ENCODE measurements around the gene LSMEM2.

LSMEM2 gene

DNA sequence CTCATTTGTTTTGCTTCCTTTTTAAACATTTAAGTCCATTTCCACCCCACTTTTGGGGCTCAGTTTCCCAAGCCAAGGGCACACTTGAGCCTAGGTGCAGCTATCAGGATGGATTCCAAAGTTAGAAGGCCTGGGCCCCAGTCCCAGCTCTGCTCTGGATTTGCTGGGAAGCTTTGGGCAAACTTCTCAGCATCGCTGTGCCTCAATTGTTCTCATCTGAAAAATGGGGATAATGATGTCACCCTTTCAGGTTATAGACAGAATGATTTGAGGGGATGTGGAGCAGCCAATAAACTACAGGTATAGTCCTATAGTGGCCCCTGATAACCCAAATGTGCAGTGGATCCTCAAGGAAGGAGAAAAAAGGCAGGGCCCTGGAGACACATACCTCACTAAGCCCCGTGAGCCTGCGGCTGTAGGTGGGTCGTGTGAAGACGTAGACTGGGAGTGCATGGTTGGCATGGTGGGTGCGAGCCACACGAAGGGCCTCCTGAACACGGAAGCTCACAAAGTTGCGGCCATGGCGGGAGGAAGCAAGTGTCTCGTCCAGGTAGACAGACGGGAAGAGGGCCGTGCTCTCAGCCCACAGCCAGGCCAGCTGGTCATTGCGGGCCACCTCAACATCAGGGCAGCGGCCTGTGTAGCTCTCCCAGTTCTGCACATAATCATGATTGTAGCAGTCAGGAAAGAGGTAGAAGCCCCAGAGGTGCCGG, 40.5 kb downstream of the LSMEM2 start:
- TF ChIP-seq GATA1 (IDR thresholded peaks at IDR 0.05; ENCODE audit: low read depth, low read length) (no peak), POLR2A (IDR thresholded peaks at IDR 0.05; ENCODE audit: low read length) (no peak)

DNA sequence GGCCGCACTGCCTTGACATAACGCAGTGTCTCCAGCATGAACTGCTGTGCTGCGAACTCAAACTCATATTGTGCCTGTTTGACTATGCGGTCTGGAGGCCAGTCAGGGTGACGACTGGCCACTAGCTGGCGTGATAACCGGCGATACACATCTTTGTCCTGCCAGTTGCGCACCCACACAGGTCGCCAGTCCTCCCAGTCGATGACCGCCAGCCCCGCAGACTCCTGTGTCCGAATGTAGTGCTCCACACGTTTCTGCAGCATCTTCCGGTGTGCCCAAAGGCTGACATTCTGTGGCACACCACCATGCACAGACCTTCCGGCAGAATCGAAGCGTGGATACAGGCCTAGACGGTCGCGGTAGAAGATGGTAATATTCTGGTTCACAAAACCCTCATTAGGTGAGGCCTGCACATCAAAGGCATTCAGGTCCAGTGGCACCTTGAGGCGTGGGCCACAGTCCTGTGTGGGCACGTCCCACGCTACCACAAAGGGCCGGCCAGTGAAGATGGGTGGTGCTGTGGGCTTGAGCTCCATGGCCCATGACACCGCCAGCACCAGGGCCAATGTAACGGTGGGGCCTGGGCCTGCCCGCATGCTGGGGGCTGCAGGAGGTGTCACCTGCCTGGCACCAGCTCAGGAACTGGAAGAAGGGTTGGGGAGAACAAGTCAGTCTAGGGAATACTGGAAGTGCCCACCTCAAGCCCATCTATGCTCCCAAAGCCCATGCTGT, 41.2 kb downstream of the LSMEM2 start:
- no peak for DNase-seq
- TF ChIP-seq POLR2A (IDR thresholded peaks at IDR 0.05; ENCODE audit: low read length) (no peak), GATA1 (IDR thresholded peaks at IDR 0.05; ENCODE audit: low read depth, low read length) (no peak)

More for the DNA sequence above, 40.5 kb downstream of the LSMEM2 start:
- DNase-seq: no peak

DNA sequence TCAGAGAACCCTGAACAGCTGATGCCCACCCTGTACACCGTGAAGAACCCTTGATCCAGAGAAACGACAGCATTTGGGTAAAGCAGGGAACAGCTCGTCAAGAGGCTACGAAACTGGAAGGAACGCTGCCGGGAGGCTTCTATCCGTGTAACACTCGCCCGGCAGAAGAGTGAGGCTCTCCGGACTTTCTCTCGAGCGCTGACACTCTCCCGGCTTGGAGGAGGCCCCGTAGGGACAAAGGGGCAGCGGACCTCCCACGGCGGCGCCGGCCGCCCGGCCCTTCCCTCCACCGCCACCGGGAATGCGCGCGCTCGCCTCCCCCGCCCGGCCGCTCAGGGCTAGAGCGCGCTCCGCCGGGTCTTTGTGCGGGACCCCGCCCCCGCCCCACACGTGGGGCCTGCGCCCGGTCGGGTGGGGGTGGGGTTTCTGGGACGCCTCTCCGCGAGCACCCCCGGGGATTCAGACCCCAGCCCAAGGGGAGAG, 42.0 kb downstream of the LSMEM2 start:
- DNase-seq: peak; percentile 83 to 88
- TF ChIP-seq GATA1 (IDR thresholded peaks at IDR 0.05; ENCODE audit: low read depth, low read length): no peak
- TF ChIP-seq POLR2A (IDR thresholded peaks at IDR 0.05; ENCODE audit: low read length): no peak

DNA sequence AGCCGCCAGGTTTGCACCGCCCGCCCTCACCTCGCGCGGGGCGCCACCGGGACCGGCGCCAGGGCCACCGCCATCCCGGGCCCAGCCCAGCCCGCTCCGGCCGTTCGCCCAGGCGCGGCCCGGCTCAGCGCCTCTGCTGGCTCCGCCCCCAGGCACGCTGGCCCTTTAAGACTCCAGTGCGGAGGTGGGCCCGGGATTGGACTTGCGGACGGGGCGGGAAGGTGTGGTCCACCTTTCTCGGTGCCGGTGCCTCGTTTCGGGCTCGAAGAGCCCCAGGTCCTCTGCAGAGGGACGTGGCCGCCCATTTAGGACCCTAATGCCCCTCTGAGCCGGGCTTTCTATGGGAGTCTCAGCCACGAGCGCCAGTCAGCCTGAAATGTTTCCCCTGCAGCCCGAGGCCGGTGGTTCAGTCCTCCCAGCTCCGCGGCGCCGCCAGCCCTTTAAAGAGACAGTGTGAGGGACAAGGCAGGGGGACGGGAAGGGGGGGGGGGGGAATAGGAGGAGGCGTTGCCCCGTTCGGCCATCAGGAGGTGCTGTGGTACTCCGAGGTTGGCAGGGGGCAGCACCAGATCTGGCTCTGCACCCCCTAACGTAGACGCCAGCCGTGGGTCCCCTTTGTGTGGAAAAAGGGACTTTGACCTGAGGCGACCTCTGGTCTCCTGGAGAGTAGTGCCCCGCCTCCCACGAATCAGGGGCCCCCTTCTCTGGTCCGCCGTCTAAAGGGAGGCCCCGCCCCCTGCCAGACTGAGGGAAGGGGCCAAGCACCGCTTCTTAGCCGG, 42.6 kb downstream of the LSMEM2 start:
- TF ChIP-seq POLR2A (IDR thresholded peaks at IDR 0.05; ENCODE audit: low read length) (peak; percentile 54), GATA1 (IDR thresholded peaks at IDR 0.05; ENCODE audit: low read depth, low read length) (no peak)
- peak; percentile 90 to 93 for DNase-seq

DNA sequence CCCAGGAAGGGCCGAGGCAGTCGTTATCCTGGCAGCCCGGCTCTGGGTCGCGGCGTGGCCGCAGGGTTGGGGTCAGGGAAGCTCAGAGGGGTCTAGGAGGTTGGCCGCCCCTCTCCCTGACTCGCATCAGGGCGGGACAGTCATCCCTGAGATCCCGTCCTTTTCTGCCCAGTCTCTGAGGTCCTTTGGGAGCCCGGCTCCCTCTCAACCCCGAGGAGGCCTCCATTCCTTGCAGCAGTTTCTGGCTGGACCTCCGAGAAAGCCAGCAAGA, 43.2 kb downstream of the LSMEM2 start:
- no peak for TF ChIP-seq GATA1 (IDR thresholded peaks at IDR 0.05; ENCODE audit: low read depth, low read length)
- no peak for TF ChIP-seq POLR2A (IDR thresholded peaks at IDR 0.05; ENCODE audit: low read length)
- DNase-seq: no peak

DNA sequence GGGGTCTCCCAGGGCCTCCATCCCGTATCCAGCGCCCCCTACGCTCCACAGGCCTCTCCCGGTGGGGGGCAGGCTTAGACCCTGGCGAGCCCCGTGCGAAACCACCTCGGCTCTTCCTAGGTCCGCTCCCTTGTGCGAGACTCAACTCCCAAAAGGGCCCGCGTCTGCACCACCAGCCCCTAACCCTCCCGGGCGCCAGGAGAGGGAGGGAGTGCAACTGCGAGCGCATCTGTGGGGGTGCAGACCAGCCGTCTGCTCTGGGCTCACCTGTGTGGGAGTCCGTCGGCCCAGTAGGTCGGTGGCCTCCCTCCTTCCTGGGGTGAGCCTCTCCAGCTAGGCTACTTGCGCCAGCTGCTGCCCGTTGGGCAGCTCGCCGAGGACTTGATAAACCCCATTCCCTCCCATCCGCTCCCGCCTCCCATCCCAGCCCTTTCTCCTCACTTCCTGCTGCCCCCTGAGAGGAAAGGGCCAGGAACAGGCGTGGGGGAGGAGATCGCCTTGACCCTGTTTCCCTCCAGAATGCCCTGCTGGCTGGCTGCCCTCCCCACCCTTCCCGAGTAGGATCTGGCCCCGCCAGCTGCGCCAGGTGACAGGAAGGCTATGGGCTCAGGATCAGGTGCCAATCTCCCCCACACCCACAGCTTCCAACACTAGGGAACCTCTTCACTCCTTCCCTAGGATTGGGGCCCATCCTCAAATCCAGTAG, 43.7 kb downstream of the LSMEM2 start, which contains the start of gene HYAL2:
HYAL2 (minus strand) TSS at position 360 of the 706 bp plus-strand sequence. CDS start 2,256 bp downstream, outside the sequence.
- TF ChIP-seq GATA1 (IDR thresholded peaks at IDR 0.05; ENCODE audit: low read depth, low read length): no peak
- TF ChIP-seq POLR2A (IDR thresholded peaks at IDR 0.05; ENCODE audit: low read length): no peak

DNA sequence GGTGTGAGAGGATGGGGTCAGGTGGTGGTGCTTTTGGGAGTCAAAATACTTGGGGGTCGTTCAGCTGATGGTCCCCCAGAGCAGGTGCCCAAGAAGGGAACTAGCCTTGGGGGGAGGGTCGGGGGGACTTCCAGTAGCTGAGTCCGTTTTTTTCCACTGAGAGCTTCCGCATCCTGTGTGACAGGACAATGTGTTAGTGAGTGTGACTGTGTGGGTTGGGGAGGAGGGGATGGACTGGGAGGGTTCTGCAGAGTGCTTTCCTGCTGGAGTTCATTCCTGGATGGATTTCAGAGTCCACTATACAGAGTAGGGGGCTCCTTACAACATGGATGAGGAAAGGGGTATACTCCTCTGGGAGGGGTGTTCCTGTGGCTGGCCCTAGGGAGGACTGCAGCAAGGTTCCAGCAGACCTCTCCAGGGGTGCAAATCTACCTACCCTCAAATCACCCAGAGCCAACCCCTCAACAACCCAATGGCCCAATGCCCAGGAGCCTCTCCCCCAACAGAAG, 44.3 kb downstream of the LSMEM2 start:
- TF ChIP-seq POLR2A (IDR thresholded peaks at IDR 0.05; ENCODE audit: low read length) (no peak), GATA1 (IDR thresholded peaks at IDR 0.05; ENCODE audit: low read depth, low read length) (no peak)
- no peak for DNase-seq

More for the DNA sequence above, 43.7 kb downstream of the LSMEM2 start, which contains the start of gene HYAL2:
- DNase-seq: no peak

DNA sequence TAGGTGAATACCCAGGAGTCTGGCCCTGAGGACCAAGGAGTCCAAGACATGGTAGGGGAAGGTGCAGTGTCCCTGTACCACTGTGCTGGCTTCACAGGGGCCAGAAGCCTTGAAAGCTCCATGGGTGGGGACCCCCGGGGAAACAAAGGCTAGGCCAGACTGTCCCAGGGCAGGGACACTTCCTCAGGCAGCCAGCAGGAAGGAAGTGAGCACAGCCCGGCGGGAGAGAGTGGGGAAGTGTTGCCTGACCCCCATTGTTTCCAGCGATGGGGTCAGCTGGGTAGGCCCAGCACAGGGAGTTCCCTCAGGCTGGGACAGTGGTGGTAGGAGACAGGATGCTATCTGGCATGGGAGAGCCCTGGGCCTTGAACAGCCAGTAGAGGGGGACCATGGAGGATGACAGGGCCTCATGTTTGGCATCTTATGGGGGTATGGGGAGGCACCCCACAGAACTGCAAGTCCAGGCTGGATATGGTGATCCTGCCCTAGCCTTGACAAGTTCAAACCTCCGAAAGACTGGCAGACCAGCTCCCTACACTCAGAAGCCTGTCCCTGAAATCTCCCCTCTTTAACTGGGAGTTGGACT, 44.8 kb downstream of the LSMEM2 start:
- DNase-seq: no peak
- TF ChIP-seq GATA1 (IDR thresholded peaks at IDR 0.05; ENCODE audit: low read depth, low read length): no peak
- TF ChIP-seq POLR2A (IDR thresholded peaks at IDR 0.05; ENCODE audit: low read length): no peak

DNA sequence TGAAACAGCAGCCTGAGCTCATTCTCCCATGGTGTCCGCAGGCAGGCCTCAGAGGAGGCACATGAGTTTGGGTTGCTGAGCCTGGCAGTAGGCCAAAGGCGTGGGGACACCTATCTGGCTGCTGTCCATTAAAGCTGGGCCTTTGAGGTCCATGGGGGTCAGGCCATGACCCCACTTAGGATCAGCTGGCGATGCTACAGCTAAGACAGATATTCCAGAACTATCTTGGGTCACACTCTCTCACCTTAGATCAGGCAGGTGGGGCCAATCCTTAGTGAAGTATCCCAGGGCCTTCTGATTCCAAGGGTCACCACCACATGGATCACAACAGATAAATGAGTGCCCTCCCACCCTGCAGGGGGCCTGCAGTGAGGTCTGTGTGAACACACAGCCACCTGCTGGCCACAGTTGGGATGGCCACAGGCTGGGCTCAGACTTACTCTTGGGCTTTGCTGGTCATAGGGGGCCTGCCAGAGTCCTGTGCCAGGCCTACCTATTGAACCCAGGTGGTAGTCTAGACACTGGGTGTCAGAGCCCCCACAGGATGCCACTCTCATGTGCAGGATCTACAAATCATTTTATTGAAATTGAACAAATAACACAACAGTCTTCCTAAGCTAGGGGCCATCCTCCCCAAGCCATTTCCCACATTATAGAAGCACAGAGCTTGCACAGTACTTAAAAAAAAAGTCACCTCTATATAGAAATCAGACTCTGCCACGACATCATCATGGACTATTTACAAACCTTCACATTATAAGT, 45.6 kb downstream of the LSMEM2 start:
- peak; percentile 78 to 82 for DNase-seq
- TF ChIP-seq POLR2A (IDR thresholded peaks at IDR 0.05; ENCODE audit: low read length): no peak
- no peak for TF ChIP-seq GATA1 (IDR thresholded peaks at IDR 0.05; ENCODE audit: low read depth, low read length)

DNA sequence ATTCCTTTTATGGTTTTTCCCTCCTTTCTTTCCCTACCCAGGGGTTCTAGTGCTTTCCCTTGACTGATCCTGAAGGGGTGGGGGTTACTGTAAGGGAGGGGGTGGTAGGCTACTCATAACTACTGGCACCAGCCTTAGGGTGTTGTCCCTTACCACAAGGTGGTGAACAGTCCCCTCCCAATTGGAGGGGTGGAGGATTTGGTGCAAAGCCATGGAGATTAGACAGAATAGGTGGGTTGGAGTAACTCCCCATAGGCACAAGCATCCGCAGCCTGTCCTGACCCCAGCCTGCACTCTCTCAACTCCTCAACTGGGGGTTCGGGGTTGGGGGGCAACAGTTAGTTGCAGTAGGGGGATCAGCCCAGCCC, 46.2 kb downstream of the LSMEM2 start:
- peak in 1 of 2 experiments; percentile 37 for DNase-seq
- TF ChIP-seq GATA1 (IDR thresholded peaks at IDR 0.05; ENCODE audit: low read depth, low read length) (no peak), POLR2A (IDR thresholded peaks at IDR 0.05; ENCODE audit: low read length) (no peak)

DNA sequence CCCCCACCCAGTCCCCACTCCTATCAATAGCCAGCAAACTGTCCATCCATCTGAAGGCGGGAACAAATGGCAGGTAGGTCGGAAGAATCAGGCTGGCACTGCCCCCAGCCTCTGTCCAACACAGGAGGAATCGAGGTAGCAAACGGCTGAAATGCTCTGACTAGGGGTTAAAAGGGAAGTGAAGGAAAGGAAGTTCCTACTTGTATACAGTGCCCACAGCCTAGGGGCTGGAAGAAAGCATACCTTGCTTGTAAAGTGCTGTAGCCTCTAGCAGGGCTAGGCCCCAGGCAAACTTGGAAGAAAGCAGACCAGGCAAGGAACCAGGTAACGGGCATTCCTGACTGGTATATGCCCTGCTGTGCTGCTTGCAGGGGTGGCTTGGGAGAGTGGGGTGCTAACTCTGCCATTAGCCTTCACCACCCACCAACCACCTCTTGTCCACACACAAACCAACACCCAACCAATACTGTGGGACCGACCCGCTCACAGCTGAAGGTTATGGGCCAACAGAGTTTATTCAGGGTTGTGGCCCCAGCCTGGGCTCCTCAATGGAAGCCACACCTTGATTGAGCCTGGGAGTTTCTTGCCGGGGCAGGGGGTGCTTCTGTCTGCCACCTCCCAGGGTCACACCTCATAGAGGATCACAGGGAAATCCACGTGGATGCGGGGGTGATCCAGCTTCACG, 46.8 kb downstream of the LSMEM2 start:
- DNase-seq: no peak
- TF ChIP-seq POLR2A (IDR thresholded peaks at IDR 0.05; ENCODE audit: low read length) (no peak), GATA1 (IDR thresholded peaks at IDR 0.05; ENCODE audit: low read depth, low read length) (no peak)

DNA sequence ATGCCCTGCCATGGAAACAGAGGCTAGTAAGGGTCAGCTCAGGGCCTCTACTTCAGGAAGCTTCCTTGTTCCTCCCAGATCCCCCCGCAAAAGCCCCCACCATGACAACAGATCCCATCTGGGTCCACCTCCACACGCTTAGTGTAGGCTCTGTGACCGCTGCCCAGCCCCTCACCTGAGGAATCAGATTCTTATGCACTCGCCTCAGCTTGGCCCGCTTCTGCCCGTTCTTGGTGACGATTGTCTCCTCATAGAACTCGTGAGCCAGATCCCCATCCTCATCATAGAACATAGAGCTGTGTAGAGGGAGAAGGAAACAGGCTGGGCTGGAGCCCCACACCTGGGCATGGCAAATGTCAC, 47.3 kb downstream of the LSMEM2 start:
- DNase-seq: no peak
- no peak for TF ChIP-seq POLR2A (IDR thresholded peaks at IDR 0.05; ENCODE audit: low read length)
- TF ChIP-seq GATA1 (IDR thresholded peaks at IDR 0.05; ENCODE audit: low read depth, low read length): no peak

Measured in erythroblast (primary cell).